Fibroblast of pulmonary artery (primary cell): ENCODE data around the gene POU2F1.

ENCODE experiments used
- DNase-seq: peaks from one replicate; pipeline ENCODE4 v3.0.0-alpha.2; 2010; ENCODE audit warnings: low read depth
- H3K4me3 ChIP-seq: replicated peaks from 2 replicates; pipeline ENCODE4 v1.5.1; 2011; ENCODE audit warnings: low read depth, mild to moderate bottlenecking, control low read depth, low read length, moderate library complexity
- TF ChIP-seq, protein P1 (sequence below): IDR thresholded peaks from 2 replicates; pipeline ENCODE4 v1.5.1; 2011; ENCODE audit warnings: mild to moderate bottlenecking, control low read depth, low read length, inconsistent platforms; ENCODE audit errors: missing control alignments

POU2F1 gene

DNA sequence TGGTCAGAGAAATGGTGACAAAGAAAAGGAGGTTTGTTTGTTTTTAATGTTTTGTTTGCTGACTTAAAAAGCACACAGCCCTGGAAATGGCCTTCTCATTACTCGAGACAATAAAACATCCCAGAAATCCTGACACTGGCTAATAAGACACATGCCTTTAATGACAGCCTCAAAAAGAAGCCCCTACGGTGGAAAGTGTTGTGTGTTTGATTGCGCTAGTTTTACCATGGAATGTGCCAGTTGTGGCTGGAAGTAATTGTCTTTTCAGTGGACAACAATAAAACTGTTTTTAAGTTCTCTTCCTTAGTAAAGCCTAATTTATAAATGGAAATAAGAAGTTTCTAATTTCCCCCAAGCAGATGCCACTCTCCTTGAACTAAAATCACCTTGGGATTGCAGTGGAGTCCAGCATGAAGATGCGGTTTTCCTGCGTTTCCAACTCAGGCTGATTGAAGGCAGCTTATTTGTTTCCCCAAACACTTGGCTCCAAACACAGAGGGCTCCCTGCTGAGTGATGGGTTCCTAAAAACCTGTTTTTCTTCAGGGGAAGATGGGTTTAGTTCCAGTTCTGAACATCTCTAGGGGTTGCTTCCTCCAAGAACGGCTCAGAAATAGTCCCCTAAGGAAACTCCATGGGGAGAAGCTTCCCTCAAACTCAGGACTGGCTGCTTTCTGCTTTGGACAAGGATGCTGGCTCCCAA, 243.3 kb downstream of the POU2F1 start:
- no peak for DNase-seq
- TF ChIP-seq, protein P1, sequence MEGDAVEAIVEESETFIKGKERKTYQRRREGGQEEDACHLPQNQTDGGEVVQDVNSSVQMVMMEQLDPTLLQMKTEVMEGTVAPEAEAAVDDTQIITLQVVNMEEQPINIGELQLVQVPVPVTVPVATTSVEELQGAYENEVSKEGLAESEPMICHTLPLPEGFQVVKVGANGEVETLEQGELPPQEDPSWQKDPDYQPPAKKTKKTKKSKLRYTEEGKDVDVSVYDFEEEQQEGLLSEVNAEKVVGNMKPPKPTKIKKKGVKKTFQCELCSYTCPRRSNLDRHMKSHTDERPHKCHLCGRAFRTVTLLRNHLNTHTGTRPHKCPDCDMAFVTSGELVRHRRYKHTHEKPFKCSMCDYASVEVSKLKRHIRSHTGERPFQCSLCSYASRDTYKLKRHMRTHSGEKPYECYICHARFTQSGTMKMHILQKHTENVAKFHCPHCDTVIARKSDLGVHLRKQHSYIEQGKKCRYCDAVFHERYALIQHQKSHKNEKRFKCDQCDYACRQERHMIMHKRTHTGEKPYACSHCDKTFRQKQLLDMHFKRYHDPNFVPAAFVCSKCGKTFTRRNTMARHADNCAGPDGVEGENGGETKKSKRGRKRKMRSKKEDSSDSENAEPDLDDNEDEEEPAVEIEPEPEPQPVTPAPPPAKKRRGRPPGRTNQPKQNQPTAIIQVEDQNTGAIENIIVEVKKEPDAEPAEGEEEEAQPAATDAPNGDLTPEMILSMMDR: no peak
- H3K4me3 ChIP-seq: no peak overlapping the region

DNA sequence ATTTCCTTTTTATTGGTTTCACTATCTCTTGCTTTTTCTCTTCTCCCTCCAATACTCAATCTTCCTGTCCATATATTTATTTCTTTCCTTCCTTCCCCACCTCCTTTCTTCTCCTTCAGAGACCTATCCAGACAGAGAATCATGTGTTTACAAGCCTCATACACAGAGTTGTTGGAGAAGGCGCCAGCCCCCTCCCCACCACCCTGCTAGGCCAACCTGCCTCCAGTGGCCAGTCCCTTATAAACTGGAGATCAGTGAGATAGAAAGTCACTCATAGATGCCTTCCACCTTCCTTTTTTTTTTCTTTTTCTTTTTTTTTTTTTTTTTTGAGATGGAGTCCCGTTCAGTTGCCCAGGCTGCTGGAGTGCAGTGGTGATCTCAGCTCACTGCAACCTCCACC, 244.3 kb downstream of the POU2F1 start:
- no peak overlapping the region for H3K4me3 ChIP-seq
- TF ChIP-seq, protein P1: no peak
- no peak for DNase-seq

GRCh38 chr1:167465743-167466142, 245.1 kb downstream of the POU2F1 start:
- DNase-seq: no peak
- TF ChIP-seq, protein P1: no peak
- no peak overlapping the region for H3K4me3 ChIP-seq

DNA sequence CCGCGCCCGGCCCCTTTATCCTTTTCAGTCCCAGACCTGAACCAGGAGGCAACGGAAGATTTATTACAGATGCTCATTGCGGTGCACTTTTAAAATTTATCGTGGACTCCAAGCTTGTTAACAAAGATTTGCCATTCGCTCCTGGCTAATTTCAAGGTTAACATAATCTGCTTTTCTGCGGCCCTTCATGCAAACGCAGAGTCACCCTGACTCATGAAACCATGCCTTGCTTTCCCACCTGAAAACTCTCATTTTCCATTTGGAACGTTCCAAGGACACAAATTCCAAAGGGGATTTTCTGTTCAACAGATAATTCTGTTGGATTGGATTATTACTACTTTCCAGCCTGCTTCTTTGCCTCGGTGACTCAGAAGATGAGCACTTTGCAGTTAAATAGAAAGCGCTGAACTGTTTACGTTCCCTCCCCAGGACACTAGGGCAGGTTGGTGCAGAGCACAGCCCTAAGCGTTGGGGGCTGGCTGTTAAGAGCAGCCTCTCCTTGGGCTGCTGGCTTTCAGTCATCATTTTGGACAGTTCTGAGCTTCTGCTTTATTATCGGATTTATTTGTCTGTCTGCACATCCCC, 246.5 kb downstream of the POU2F1 start:
- no peak overlapping the region for H3K4me3 ChIP-seq
- no peak for DNase-seq
- TF ChIP-seq, protein P1: no peak

GRCh38 chr1:167467752-167468151, 247.1 kb downstream of the POU2F1 start:
- TF ChIP-seq, protein P1: no peak
- DNase-seq: no peak
- H3K4me3 ChIP-seq: no peak overlapping the region

DNA sequence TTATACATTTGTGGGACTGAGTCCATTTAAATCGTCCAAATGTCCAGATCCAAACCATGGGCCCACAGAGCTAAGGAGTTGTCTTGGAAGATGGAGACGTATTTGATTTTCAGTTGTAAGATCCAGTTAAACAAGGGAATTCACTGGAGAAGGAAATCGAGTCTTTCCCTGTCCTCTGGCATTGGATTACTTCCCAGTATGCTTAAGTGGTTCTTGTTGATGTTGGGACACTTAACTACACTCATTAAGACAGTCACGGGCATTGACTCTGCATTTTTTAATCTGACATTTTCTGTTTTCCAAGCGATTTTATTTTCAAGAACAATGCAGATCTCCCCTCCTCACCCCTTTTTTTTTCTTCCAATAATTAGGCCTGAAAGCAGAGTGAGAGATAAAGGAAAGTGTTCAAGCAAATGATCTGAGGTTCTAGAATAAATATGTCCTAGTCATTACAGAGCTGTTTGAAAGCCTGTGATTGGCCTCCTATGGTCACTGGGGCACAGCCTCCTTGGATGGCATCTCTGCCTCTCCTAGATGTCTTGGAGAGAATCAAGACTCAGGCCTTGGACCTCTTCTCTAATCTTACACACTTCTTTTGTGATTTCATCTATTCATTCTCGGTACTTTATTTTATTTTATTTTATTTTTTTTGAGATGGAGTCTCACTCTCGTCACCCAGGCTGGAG, 248.7 kb downstream of the POU2F1 start:
- no peak overlapping the region for H3K4me3 ChIP-seq
- TF ChIP-seq, protein P1: no peak
- no peak for DNase-seq
